GM19043 (cell line): ENCODE results near the gene SPECC1.
"Not testable (repeated sequence)": the region's sequence is repeated elsewhere in the genome, so short reads cannot be mapped to it uniquely, and the experiment has no call there.

Experiments
- ATAC-seq: cut with Tn5 transposase; IDR thresholded peaks from one replicate; pipeline ENCODE4 v1.9.1; 2021; ENCODE audit warnings: low read depth; ENCODE audit not compliant: unreplicated experiment

Gene SPECC1

DNA sequence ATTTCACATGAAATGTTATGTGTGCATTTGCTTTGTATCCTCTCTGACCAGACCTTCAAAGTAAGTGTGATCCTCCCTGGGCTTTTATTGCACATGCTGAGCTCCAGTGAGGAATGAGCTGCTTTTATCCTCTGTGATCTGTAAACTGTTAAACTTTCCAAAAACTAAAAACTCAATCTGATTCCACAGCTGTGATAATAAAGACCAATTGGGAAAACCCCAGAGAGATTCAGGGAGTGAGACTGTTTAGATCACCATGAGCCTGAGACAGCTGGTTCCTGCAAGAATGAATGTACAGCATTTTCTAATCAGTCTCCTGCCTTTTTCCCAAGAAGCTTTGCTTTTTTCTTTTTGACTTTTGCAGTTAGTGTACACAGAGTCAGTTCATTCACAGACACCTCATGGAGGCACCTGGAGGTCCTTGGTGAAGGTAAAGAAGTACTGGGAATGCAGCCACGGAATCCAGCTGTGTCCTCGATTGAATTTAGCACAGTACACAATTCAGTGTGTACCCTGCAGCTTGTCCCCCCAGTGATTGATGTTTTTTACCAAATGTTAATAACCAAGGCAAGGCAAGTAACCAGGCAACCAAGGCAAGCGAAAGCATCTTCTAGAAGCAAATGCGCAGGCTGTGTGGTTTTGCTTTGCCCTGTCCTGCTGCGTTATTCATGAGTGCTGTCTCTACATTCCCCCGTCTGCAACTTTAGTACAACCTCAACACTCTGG, 275.6 kb downstream of the SPECC1 start:
- ATAC-seq: no peak

- no peak for ATAC-seq
Measured at GRCh38 chr17:20289984-20290383, 280.8 kb downstream of the SPECC1 start.

GRCh38 chr17:20291853-20292252, 282.7 kb downstream of the SPECC1 start:
- ATAC-seq: no peak

- ATAC-seq: no peak
Measured at GRCh38 chr17:20293501-20293900, 284.3 kb downstream of the SPECC1 start.

- ATAC-seq: no peak
Measured at GRCh38 chr17:20294120-20294519, 285.0 kb downstream of the SPECC1 start.

- no peak for ATAC-seq
Measured at GRCh38 chr17:20299013-20299412, 289.9 kb downstream of the SPECC1 start.

- ATAC-seq: no peak
Measured at GRCh38 chr17:20300436-20300934, 291.3 kb downstream of the SPECC1 start.

- no peak for ATAC-seq
Measured at GRCh38 chr17:20302246-20302917, 293.2 kb downstream of the SPECC1 start.

DNA sequence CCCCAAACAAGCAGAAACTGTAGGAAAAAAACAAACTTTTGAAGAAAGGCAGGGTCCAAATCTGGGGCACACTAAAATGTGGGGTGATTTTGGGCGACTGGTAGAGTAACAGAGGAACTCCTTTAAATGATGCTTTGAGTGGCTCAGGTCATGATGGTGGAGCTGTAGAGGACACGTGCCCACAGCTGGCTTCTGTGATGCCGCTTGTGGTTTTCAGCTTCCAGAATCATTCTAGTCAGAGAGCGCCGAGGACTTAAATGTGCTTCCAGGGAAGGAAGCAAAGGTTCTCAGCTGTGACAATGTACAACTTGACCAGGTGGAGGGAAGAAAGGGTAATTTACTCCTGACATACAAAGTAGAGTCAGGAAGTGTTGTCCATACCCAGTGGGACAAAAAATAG, 295.8 kb downstream of the SPECC1 start:
- ATAC-seq: no peak

GRCh38 chr17:20306924-20307323, 297.8 kb downstream of the SPECC1 start:
- no peak for ATAC-seq

- ATAC-seq: no peak
Measured at GRCh38 chr17:20307326-20307910, 298.3 kb downstream of the SPECC1 start.

DNA sequence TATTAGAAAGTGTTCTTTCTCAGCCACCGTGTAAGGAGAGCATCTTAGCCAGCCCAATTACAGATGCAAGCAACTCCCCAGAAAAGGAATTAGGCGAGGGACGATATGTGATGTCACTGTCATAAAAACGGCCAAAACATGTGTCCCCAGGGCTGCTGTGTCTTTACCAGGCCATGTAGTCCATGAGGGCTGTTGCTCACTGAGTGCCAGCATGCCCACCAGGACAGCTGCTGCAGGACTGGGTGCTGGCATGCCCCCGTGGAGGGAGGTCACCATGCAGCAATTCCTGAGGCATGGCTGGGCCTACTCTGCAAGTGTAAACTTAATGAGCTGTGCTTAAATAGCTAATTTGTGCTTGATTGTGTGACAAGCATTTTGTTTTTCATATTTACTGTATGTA, 301.3 kb downstream of the SPECC1 start:
- ATAC-seq: no peak

- ATAC-seq: no peak
Measured at GRCh38 chr17:20313306-20313705, 304.1 kb downstream of the SPECC1 start.

- ATAC-seq: no peak
Measured at GRCh38 chr17:20313891-20314290, 304.7 kb downstream of the SPECC1 start.

GRCh38 chr17:20314834-20315233, 305.7 kb downstream of the SPECC1 start:
- ATAC-seq: no peak

GRCh38 chr17:20315311-20315710, 306.2 kb downstream of the SPECC1 start:
- no peak for ATAC-seq

DNA sequence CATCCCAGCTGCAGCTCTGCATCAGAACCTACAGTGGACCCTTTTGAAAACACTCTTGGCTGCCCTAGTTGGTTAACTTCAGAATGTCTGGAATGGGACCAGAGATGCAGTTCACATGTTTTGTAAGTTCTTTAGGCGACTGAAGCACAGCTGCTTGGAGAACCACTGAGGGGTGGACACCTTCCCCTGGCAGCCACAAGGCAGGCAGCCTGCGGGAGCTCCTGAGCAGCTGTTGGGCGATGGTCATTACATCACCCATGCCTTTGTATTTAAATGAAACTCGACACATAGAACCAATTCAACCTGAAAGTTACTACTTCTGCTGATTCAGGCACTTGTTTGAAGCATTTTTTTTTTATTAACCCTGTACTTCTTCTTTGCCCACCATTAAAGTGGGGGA, 306.7 kb downstream of the SPECC1 start:
- ATAC-seq: no peak

- not testable (repeated sequence) for ATAC-seq
Measured at GRCh38 chr17:20320535-20321229, 311.5 kb downstream of the SPECC1 start.

DNA sequence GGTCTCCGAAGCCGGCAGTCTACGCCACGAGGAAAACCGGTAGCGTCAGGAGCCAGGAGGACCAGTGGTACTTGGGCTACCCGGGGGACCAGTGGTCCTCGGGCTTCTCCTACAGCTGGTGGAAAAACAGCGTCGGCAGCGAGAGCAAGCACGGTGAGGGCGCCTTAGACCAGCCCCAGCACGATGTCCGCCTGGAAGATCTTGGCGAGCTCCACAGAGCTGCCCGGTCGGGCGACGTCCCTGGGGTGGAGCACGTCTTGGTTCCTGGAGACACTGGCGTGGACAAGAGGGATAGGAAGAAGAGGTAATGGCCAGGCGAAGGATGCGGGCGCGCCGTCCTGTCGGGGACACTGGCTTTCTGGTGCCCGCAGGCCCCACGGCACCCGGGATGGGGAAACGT, 312.2 kb downstream of the SPECC1 start:
- not testable (repeated sequence) for ATAC-seq

DNA sequence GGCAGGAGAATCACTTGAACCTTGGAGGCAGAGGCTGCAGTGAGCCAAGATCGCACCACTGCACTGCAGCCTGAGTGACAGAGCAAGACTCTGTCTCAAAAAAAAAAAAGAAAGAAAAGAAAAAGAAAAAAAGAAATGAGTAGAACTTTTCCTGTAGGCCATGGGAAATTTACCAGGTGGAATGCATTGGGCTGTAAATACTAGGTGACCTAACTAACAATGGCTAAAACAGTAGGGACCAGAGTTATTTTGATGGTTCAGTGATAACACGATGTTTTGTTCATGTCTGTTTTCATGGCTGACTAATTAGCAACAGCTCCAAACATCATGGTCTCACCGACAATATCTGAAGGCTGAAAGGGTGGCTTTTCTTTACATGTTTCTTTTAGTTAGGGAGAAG, 318.6 kb downstream of the SPECC1 start:
- ATAC-seq: not testable (repeated sequence)

DNA sequence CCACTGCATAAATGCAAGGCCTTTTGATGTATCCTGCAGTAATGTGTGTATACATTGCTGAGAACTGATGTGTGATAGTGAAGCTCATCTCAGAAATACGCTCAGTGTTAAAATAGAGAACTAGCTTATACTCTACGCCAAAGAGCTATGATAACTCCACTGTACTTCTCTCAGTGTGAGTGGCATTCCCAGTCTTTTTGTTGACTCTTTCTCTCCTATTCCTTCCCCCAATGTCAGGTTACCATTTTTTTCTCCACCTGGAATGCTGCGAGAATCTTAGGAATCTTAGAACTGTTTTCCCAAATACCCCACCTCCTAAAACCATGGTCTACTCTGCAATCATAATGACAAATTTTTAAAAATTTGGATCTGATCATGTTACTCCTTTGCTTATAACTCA, 342.2 kb downstream of the SPECC1 start:
- ATAC-seq: not testable (repeated sequence)
